Mononuclear cell (primary cell): ENCODE data around the gene GRAMD1C. TPM values are rescaled to one million over a fixed set of nuclear protein-coding genes. Genes with fewer than 3 reads are reported as not detected.

Source experiments
- H3K27me3 ChIP-seq: 2 replicates; pipeline ENCODE4 v1.6.0; 2011; ENCODE audit warnings: low read length, control low read depth; ENCODE audit not compliant: insufficient read depth
- H3K4me1 ChIP-seq: 2 replicates; pipeline ENCODE4 v1.5.1; 2011; ENCODE audit warnings: mild to moderate bottlenecking, low read length, control low read depth; ENCODE audit not compliant: insufficient read depth
- H3K4me3 ChIP-seq: 2 replicates; pipeline ENCODE4 v1.5.1; 2011; ENCODE audit warnings: mild to moderate bottlenecking, low read length, moderate library complexity
- H3K9me3 ChIP-seq: 2 replicates; pipeline ENCODE4 v1.5.1; 2011; ENCODE audit warnings: low read depth, mild to moderate bottlenecking, control low read depth, low read length
- total RNA-seq: library from RNA; depleted of rRNA; stranded (reverse); fragments of >200 nt; gene quantifications from one replicate; pipeline ENCODE4 v1.2.3, GENCODE V29; 2012

GRAMD1C gene
- total RNA-seq, 1 donor, result 2.3 TPM

DNA sequence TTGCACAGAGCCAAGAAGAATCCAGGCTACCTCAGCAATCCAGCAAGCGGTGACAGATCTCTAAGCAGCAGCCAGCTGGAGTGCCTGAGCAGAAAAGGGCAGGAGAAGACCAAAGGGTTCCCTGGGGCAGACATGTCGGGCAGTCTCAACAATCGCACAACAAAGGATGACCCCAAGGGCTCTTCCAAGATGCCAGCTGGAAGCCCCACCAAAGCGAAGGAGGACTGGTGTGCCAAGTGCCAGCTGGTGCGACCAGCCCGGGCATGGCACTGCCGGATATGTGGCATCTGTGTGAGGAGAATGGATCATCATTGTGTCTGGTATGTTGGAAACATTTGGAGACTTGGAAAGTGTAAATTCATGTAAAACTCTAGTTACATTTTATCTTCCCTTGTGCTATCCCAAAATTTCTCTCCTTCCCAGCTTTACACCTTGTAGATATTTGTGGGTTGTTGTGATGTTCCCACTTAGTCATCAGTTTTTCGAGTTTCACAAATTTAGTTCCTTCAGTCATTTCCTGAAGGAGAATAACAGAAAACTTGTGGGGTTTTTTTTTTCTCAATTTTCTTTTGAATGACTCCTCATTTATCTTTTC is 115.6 kb downstream of the GRAMD1C start:
- peaks cover 8% of the 10 kb centered on the region for H3K4me1 ChIP-seq
- no peaks in the 10 kb centered on the region for H3K27me3 ChIP-seq
- H3K9me3 ChIP-seq, result no peaks in the 10 kb centered on the region
- H3K4me3 ChIP-seq, result no peak overlapping the region

DNA sequence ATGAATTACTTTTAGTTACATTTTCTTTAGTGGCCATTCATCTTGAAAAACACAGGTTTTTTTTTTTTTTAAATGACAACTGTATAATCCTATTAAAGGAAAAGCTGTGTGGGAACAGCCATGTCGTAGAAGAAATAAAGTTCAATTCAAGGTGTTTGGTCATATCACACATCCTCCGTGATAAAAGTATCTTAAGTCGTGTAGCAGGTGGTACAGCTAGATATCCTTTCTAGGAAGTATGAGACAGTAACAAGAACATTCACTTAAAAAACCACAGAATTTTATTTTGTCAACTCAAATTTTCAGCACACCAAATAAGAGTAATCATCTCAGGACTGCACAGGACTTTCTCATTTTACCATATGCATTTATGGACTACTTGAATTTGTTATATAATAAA is 125.3 kb downstream of the GRAMD1C start:
- Histone ChIP-seq H3K4me1 (no peaks in the 10 kb centered on the region), H3K4me3 (no peak overlapping the region), H3K27me3 (no peaks in the 10 kb centered on the region), H3K9me3 (no peaks in the 10 kb centered on the region)

DNA sequence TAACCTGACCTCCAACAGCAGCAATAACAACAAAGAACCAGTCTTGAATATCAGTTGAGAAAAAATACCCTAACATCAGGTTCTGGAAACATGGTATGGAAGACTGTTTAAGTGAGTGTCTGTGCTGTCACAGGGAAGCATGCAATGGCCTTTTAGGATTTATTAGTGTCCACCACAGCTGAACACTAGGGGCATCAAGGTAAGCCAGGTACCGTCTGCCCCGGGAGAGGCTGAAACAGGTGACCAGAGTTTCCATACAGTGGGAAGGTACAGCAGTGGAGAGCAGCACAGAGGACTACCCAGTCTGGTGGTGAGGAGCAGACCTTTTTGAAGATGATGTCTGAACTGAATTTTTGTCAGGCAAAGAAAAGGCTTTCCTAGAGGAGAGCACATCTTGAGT is 127.6 kb downstream of the GRAMD1C start:
- Histone ChIP-seq H3K27me3 (no peaks in the 10 kb centered on the region), H3K9me3 (no peaks in the 10 kb centered on the region), H3K4me1 (no peaks in the 10 kb centered on the region), H3K4me3 (no peak overlapping the region)

DNA sequence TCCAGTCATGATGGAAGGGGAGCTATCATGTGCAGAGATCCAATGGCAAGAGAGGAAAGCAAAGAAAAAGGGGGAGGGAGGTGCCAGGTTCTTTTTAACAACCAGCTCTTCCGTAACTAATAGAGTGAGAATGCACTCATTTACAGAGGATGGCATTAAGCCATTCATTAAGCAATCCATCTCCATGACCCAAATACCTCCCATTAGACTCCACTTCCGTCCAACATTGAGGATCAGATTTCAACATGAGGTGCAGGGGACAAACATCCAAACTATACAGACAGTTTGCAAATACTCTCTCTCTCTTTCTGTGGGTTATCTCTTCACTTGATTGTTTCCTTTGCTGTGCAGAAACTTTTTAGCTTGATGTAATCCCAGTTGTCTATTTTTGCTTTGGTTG is 130.4 kb downstream of the GRAMD1C start:
- H3K4me3 ChIP-seq, result no peak overlapping the region
- H3K27me3 ChIP-seq, result no peaks in the 10 kb centered on the region
- H3K9me3 ChIP-seq, result peaks cover 25% of the 10 kb centered on the region
- no peaks in the 10 kb centered on the region for H3K4me1 ChIP-seq

DNA sequence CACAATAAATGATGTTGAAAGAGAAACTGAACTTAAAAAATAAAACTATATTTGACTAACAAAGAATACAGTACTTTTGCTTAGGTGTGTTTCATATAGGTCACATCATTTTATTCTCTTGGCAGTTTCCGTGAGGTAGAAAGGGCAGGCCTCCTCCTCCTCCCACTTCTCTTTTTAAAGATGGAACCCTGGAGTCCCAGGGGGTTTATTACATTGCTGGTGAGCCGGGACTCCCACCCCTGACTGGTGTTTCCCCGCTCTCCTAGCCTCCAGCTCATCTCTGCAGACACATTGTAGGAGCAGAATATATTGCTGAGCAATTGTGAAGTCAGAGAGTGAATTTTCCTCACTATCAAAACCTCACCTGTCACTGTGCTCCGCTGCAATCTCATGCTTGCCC is 139.2 kb downstream of the GRAMD1C start:
- Histone ChIP-seq H3K4me3 (no peak overlapping the region), H3K27me3 (no peaks in the 10 kb centered on the region), H3K9me3 (peaks cover 16% of the 10 kb centered on the region), H3K4me1 (peaks cover 4% of the 10 kb centered on the region)

DNA sequence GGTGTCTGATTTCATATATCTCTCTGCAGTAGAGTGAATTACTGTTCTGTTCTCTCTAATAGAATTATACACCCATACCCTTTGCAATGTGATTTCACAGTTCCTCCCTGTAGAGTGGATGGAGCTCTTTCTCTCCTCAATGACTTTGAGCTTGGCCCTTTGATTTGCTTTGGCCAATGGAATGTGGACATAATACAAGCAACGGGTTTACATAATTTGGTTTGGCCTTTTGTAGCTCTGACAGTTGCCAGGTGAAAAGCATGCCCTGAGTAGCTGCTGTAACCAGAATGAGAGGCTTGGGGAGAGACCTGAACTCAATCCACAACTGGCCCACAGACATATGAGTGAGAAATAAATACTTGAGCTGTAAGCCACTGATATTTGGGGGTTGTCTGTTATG is 141.3 kb downstream of the GRAMD1C start:
- Histone ChIP-seq H3K4me1 (peaks cover 5% of the 10 kb centered on the region), H3K4me3 (no peak overlapping the region), H3K27me3 (no peaks in the 10 kb centered on the region), H3K9me3 (no peaks in the 10 kb centered on the region)

DNA sequence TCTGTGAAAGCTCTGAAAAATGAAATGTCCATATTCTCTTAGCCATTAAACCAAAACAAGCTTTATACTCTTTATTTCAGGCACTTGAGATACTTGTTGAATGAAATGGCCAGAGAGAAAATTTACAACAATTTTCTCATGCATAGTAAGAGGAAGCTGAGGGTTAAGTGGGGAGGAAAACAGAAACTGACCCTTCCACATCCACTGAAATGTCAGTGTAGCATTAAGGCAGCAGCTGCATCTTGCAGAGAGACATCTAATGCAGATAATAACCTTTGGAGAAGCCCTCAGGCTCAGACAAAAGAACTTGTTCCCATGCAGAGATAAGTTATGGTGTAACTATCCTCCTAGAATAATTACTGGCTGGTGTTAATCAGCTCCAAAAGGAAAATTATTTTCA is 143.2 kb downstream of the GRAMD1C start:
- Histone ChIP-seq H3K4me1 (peaks cover 9% of the 10 kb centered on the region), H3K4me3 (no peak overlapping the region), H3K27me3 (no peaks in the 10 kb centered on the region), H3K9me3 (no peaks in the 10 kb centered on the region)

DNA sequence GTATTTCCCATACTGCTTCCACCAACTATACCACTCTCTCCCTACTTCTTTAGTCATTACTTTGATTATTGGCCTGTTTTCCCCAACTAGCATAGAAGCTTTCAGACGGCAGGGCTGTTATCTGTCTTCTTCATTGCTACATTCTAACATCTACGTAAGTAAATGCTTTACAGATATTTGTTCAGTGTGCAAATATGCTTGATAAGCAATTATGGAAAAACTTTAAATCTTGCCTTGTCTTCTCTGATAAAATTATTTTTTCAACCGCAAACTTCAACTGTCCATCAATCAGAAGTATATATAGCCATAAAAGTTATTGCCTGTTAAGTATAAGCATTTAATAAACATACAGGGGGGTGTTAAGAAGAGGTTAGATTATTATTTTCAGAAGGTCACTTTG is 145.0 kb downstream of the GRAMD1C start:
- Histone ChIP-seq H3K27me3 (no peaks in the 10 kb centered on the region), H3K4me1 (peaks cover 9% of the 10 kb centered on the region), H3K4me3 (no peak overlapping the region), H3K9me3 (no peaks in the 10 kb centered on the region)

DNA sequence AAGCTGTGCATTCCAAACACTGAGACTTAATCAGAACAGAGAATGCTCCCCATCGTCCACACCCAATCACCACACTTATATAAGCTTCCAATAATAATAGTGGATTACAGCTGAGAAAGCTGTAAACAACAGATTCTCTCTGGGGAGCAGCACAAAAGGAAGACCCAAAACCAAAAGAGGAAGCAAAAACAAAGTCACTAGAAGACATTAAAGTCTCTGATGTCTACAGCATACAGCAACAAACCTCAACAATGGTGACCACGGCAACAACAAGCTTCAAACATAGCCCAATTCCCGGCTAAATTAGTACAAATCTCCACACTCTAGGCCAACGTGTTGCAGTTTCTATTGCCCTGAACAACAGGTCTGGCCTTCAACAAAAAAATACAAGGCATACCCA is 147.0 kb downstream of the GRAMD1C start:
- H3K27me3 ChIP-seq, result no peaks in the 10 kb centered on the region
- no peak overlapping the region for H3K4me3 ChIP-seq
- H3K4me1 ChIP-seq, result peaks cover 9% of the 10 kb centered on the region
- H3K9me3 ChIP-seq, result no peaks in the 10 kb centered on the region

Other genes with a start within 250 kb of the GRAMD1C start
- gene USF3, start 142.1 kb upstream of the GRAMD1C start, total RNA-seq, result 52.1 TPM
- 115 TPM for gene NAA50, start 92.5 kb upstream of the GRAMD1C start, total RNA-seq
- 30.9 TPM for gene ATP6V1A, start 91.8 kb upstream of the GRAMD1C start, total RNA-seq
- 6.8 TPM for gene ZDHHC23, start 109.2 kb downstream of the GRAMD1C start, total RNA-seq
- 4.3 TPM for gene CCDC191, start 217.7 kb downstream of the GRAMD1C start, total RNA-seq
- 50.8 TPM for gene QTRT2, start 217.9 kb downstream of the GRAMD1C start, total RNA-seq